Lung (tissue), 12 donors: ENCODE results near the gene ACSS2. TPM values are rescaled to one million over a fixed set of nuclear protein-coding genes. Genes with fewer than 3 reads are reported as not detected.
"Not testable (repeated sequence)": the region's sequence is repeated elsewhere in the genome, so short reads cannot be mapped to it uniquely, and the experiment has no call there.

ENCODE experiments used
- ATAC-seq: fragments of 200-7000 bp; cut with Tn5 transposase; one replicate; pipeline ENCODE4 v1.9.1; 2020; ENCODE audit warnings: moderate number of reproducible peaks; ENCODE audit not compliant: insufficient read depth, low FRiP score
- DNase-seq, 3 donors: peaks; one replicate each; pipeline ENCODE4 v3.0.0-alpha.2; 2013 to 2017
- H3K27ac ChIP-seq, 2 donors: one replicate each; pipeline ENCODE4 v1.5.1; 2013; ENCODE audit warnings: mild to moderate bottlenecking in 2 of 2, moderate library complexity in 2 of 2, control low read depth in 1 of 2, inconsistent platforms in 1 of 2, low read depth in 1 of 2, low read length in 1 of 2
- H3K27me3 ChIP-seq, 3 donors: one replicate each; pipeline ENCODE4 v1.5.1; 2013; ENCODE audit warnings: low read length in 2 of 3; ENCODE audit not compliant: control insufficient read depth in 3 of 3, insufficient read depth in 3 of 3
- H3K36me3 ChIP-seq, 4 donors: one replicate each; pipeline ENCODE4 v1.5.1; 2013; ENCODE audit warnings: low read length in 4 of 4, mild to moderate bottlenecking in 1 of 4, moderate library complexity in 1 of 4; ENCODE audit not compliant: control insufficient read depth in 4 of 4, insufficient read depth in 4 of 4
- H3K4me1 ChIP-seq, 5 donors: one replicate each; pipeline ENCODE4 v1.5.1; 2013; ENCODE audit warnings: low read length in 5 of 5, mild to moderate bottlenecking in 2 of 5, moderate library complexity in 1 of 5; ENCODE audit not compliant: control insufficient read depth in 5 of 5, insufficient read depth in 5 of 5
- H3K4me3 ChIP-seq: one replicate; pipeline ENCODE4 v1.5.1; 2013; ENCODE audit warnings: mild to moderate bottlenecking, control low read depth, moderate library complexity
- H3K9ac ChIP-seq, 2 donors: one replicate each; pipeline ENCODE4 v1.5.1; 2013; ENCODE audit warnings: low read length in 2 of 2, control low read depth in 1 of 2; ENCODE audit not compliant: insufficient read depth in 1 of 2
- H3K9me3 ChIP-seq, 4 donors: one replicate each; pipeline ENCODE4 v1.5.1; 2013; ENCODE audit warnings: low read length in 3 of 4, mild to moderate bottlenecking in 1 of 4, moderate library complexity in 1 of 4; ENCODE audit not compliant: control insufficient read depth in 4 of 4, insufficient read depth in 3 of 4
- WGBS, 2 donors: extraction: QIAGEN DNeasy Blood & Tissue Kit; methylation state at CpG; one replicate each; pipeline ENCODE4 v1.1.7; 2013; 5-methylcytosine and 5-hydroxymethylcytosine counted together
- polyA plus RNA-seq, 2 donors: library from polyadenylated mRNA; stranded (reverse); fragments of 200-250 nt; gene quantifications; one replicate each; pipeline ENCODE4 v1.2.1, GENCODE V29; 2013
- total RNA-seq, 2 donors: library from RNA; depleted of rRNA in 1 of 2; stranded (reverse); fragments of >200 nt in 1 of 2; gene quantifications; one replicate each; pipeline ENCODE4 v1.2.1, GENCODE V29; 2014 to 2021
- TF ChIP-seq, protein P1 (sequence below): IDR thresholded peaks from 2 replicates; pipeline ENCODE4 v1.5.1; 2012; ENCODE audit warnings: mild to moderate bottlenecking; ENCODE audit errors: control extremely low read depth, extremely low read depth
- donor health status: control.
- donor health status: control.
- donor health status: Bipolar disorder and iron deficiency.
- donor health status: healthy.
- donor health status: DM: yes; HTN: yes; CAD: no.

The ACSS2 gene
- total and polyA plus RNA-seq, 4 donors: 69.7 to 300 (median 161) TPM

DNA sequence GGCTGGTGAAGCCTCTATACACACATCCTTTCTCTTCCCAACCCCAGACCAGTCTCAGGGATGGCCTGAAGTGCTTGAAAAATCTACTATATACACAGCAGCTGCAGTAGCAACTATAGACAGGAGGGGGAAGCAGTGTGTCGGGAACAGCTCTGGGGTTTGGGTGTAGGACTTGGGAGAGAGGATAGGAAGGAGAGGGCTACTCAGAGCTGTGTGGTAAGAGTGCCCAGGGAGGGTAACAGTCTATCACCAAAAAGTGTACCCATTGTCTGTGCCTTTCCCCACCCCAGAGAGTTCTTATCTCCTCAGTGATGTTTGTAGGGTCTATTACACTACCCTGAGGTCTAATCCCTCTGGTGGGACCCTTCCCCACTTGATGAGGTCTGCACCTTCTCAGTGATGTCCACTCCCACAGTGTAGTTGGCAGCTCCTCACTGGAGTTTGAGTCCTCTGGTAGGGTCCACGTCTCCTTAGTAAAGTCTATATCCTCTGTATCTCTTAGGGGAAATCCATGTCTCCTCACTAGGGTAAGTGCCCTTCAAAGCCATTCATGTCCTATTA is 2.2 kb upstream of the ACSS2 start:
- Histone ChIP-seq H3K9me3 (no peaks in the 10 kb centered on the region), H3K4me3 (no peak overlapping the region), H3K4me1 (peaks cover 0 to 24% (median 2%) of the 10 kb centered on the region in 5 donors), H3K36me3 (no peaks in the 10 kb centered on the region), H3K9ac (no peak overlapping the region), H3K27ac (peak overlapping the region; percentile 48 to 66), H3K27me3 (no peaks in the 10 kb centered on the region)
- TF ChIP-seq, protein P1, sequence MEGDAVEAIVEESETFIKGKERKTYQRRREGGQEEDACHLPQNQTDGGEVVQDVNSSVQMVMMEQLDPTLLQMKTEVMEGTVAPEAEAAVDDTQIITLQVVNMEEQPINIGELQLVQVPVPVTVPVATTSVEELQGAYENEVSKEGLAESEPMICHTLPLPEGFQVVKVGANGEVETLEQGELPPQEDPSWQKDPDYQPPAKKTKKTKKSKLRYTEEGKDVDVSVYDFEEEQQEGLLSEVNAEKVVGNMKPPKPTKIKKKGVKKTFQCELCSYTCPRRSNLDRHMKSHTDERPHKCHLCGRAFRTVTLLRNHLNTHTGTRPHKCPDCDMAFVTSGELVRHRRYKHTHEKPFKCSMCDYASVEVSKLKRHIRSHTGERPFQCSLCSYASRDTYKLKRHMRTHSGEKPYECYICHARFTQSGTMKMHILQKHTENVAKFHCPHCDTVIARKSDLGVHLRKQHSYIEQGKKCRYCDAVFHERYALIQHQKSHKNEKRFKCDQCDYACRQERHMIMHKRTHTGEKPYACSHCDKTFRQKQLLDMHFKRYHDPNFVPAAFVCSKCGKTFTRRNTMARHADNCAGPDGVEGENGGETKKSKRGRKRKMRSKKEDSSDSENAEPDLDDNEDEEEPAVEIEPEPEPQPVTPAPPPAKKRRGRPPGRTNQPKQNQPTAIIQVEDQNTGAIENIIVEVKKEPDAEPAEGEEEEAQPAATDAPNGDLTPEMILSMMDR: peak; percentile 92
- 20 to 43% methylated on average over 2 of the region's 2 CpGs for WGBS, 2 donors
- DNase-seq: peak; percentile 86 to 90 (median 89)
- peak; percentile 41 for ATAC-seq

DNA sequence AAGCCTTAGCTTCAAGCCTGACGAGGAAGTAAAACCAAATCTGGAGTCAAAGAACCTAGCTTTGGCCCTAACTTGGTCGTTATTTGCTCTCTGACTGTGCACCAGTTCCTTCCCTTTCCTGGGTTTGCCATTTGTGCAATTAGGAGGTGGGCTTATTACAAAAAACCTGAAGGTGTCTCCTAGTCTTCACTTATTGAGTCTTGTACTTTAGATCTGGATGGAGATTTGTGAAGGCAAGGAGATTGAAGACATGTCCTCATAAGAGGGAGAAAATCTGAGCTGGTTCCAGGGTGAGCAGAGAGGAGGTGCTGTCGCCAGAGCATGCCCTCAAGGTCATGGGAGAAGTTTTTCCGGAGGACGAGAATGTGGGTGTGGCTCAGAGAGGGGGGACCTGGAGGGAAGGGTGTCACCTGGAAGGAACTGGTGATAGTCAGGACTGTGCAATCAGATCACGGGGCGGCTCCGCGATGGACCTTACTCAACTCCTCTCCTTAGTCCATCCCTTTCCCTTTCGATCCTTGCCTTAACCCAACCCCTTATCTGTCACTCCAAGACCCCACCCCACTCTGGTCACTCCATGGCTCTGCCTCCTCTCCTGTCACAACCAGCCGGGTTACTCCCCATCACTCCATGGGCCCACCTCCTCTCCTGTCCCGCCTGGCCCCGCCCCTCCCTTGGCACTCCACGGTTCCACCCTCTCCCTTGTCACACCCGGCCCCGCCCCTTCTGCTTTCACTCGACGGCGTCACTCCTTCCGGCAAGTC is 588 bp upstream of the ACSS2 start:
- TF ChIP-seq, protein P1: no peak
- Histone ChIP-seq H3K27ac (peak overlapping the region; percentile 73 to 91), H3K4me1 (peaks cover 0 to 24% (median 2%) of the 10 kb centered on the region in 5 donors), H3K36me3 (no peaks in the 10 kb centered on the region), H3K27me3 (no peaks in the 10 kb centered on the region), H3K4me3 (no peak overlapping the region), H3K9ac (peak overlapping the region in 1 of 2 donors; percentile 8), H3K9me3 (no peaks in the 10 kb centered on the region)
- DNase-seq: peak in 1 of 3 donors; percentile 99
- peak; percentile 89 for ATAC-seq
- WGBS, 2 donors: 2 to 6% methylated on average over 20 of the region's 20 CpGs

DNA sequence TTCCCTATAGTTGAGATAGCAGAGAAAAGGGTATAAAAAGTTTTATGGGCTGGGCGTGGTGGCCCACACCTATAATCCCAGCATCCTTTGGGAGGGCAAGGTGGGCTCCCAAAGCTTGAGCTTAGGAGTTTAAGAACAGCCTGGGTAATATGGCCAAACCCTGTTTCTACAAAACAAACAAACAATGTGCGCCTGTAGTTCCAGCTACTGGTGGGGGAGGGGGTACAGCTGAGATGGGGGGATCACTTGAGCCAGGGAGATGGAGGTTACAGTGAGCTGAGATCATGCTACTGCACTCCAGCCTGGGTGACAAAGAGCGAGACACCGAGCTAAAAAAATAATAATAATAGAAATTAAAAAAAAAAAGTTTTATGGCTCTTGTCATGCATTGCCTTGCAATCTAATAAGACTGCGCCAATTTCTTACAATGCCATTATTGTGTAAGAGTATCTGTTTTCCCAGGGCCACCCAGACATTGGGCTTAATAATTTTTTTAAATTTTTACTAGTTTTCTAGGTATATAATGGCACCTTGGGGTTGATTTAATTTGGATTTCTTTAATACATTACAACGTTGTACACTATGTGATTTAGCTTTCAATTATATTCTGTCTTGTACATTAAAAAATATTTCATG is 3.9 kb downstream of the ACSS2 start:
- Histone ChIP-seq H3K27ac (no peak overlapping the region), H3K4me1 (peaks cover 0 to 5% (median 0%) of the 10 kb centered on the region in 5 donors), H3K4me3 (no peak overlapping the region), H3K36me3 (peaks cover 7 to 17% (median 9%) of the 10 kb centered on the region in 4 donors), H3K9me3 (no peaks in the 10 kb centered on the region), H3K9ac (no peak overlapping the region), H3K27me3 (no peaks in the 10 kb centered on the region)
- ATAC-seq (no peak), DNase-seq (no peak)
- TF ChIP-seq, protein P1: no peak
- WGBS, 2 donors: 91 to 93% methylated on average over 6 of the region's 6 CpGs

DNA sequence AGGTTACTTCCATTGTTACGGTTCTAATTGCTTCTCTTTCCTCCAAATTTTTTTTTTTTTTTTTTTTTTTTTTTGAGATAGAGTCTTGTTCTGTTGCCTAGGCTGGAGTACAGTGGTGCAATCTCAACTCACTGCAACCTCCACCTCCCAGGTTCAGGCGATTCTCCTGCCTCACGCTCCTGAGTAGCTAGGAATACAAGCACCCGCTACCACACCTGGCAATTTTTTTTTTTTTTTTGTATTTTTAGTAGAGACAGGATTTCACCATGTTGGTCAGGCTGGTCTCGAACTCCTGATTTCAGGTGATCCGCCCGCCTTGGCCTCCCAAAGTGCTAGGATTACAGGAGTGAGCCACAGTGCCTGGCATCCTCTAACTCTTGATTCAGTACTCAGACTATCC is 4.6 kb downstream of the ACSS2 start:
- H3K36me3 ChIP-seq: peaks cover 7 to 17% (median 9%) of the 10 kb centered on the region in 4 donors
- H3K27me3 ChIP-seq, H3K9ac ChIP-seq, ATAC-seq, H3K27ac ChIP-seq, H3K4me3 ChIP-seq, H3K9me3 ChIP-seq, DNase-seq, H3K4me1 ChIP-seq: not testable (repeated sequence)
- 75 to 80% methylated on average over 7 of the region's 7 CpGs for WGBS, 2 donors
